CMK (cell line): ENCODE measurements around the gene DPP6.

Source experiments
- DNase-seq: peaks from one replicate; pipeline ENCODE4 v3.0.0-alpha.2; 2010; ENCODE audit warnings: low read depth

DPP6 gene

GRCh38 chr7:154832557-154833138, 780.5 kb downstream of the DPP6 start:
- DNase-seq, result no peak

GRCh38 chr7:154836021-154836448, 783.8 kb downstream of the DPP6 start:
- DNase-seq, result no peak

GRCh38 chr7:154837087-154837486, 784.9 kb downstream of the DPP6 start:
- DNase-seq, result no peak

GRCh38 chr7:154837622-154838021, 785.4 kb downstream of the DPP6 start:
- DNase-seq, result no peak

- no peak for DNase-seq
Measured at GRCh38 chr7:154840086-154840485, 787.9 kb downstream of the DPP6 start.

GRCh38 chr7:154841731-154842331, 789.6 kb downstream of the DPP6 start:
- no peak for DNase-seq

- no peak for DNase-seq
Measured at GRCh38 chr7:154842591-154842990, 790.4 kb downstream of the DPP6 start.

GRCh38 chr7:154843670-154844237, 791.6 kb downstream of the DPP6 start:
- no peak for DNase-seq

GRCh38 chr7:154844499-154844898, 792.3 kb downstream of the DPP6 start:
- DNase-seq, result no peak

GRCh38 chr7:154844955-154845354, 792.8 kb downstream of the DPP6 start:
- DNase-seq, result no peak

GRCh38 chr7:154848464-154848863, 796.3 kb downstream of the DPP6 start:
- no peak for DNase-seq

GRCh38 chr7:154852205-154852604, 800.0 kb downstream of the DPP6 start:
- no peak for DNase-seq

GRCh38 chr7:154853063-154853726, 801.0 kb downstream of the DPP6 start:
- no peak for DNase-seq

GRCh38 chr7:154853727-154854095, 801.5 kb downstream of the DPP6 start:
- DNase-seq, result no peak

- no peak for DNase-seq
Measured at GRCh38 chr7:154854836-154855235, 802.6 kb downstream of the DPP6 start.

- no peak for DNase-seq
Measured at GRCh38 chr7:154855366-154855765, 803.2 kb downstream of the DPP6 start.

- no peak for DNase-seq
Measured at GRCh38 chr7:154856733-154857132, 804.5 kb downstream of the DPP6 start.

- DNase-seq, result no peak
Measured at GRCh38 chr7:154857240-154857639, 805.0 kb downstream of the DPP6 start.

- no peak for DNase-seq
Measured at GRCh38 chr7:154857728-154858681, 805.8 kb downstream of the DPP6 start.

- DNase-seq, result no peak
Measured at GRCh38 chr7:154858836-154859537, 806.8 kb downstream of the DPP6 start.
